Testis (tissue), 2 donors: Measurements from ENCODE around the gene AKIRIN2.

Experiments used
- POLR2A ChIP-seq: fragments of 450-650 bp; IDR thresholded peaks from one replicate; pipeline ENCODE4 v1.6.1; 2017; ENCODE audit warnings: antibody characterized with exemption, mild to moderate bottlenecking, moderate library complexity
- TF ChIP-seq, protein P1 (sequence below), 3 experiments: fragments of 450-650 bp in 2 of 3; fragments of 200-600 bp in 1 of 3; sonication (generic) in 1 of 3; IDR thresholded peaks; one replicate each; pipeline ENCODE4 v1.5.1; 2016 to 2019; ENCODE audit warnings: antibody characterized with exemption in 3 of 3, mild to moderate bottlenecking in 2 of 3, moderate library complexity in 1 of 3

- TF ChIP-seq, protein P1, sequence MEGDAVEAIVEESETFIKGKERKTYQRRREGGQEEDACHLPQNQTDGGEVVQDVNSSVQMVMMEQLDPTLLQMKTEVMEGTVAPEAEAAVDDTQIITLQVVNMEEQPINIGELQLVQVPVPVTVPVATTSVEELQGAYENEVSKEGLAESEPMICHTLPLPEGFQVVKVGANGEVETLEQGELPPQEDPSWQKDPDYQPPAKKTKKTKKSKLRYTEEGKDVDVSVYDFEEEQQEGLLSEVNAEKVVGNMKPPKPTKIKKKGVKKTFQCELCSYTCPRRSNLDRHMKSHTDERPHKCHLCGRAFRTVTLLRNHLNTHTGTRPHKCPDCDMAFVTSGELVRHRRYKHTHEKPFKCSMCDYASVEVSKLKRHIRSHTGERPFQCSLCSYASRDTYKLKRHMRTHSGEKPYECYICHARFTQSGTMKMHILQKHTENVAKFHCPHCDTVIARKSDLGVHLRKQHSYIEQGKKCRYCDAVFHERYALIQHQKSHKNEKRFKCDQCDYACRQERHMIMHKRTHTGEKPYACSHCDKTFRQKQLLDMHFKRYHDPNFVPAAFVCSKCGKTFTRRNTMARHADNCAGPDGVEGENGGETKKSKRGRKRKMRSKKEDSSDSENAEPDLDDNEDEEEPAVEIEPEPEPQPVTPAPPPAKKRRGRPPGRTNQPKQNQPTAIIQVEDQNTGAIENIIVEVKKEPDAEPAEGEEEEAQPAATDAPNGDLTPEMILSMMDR (IDR thresholded peaks at IDR 0.05): no peak
- TF ChIP-seq POLR2A: peak; percentile 97
These were observed at the start of gene AKIRIN2 for GRCh38 chr6:87701676-87702588.
